ENCODE results near the gene SVOPL.

SVOPL gene

DNA sequence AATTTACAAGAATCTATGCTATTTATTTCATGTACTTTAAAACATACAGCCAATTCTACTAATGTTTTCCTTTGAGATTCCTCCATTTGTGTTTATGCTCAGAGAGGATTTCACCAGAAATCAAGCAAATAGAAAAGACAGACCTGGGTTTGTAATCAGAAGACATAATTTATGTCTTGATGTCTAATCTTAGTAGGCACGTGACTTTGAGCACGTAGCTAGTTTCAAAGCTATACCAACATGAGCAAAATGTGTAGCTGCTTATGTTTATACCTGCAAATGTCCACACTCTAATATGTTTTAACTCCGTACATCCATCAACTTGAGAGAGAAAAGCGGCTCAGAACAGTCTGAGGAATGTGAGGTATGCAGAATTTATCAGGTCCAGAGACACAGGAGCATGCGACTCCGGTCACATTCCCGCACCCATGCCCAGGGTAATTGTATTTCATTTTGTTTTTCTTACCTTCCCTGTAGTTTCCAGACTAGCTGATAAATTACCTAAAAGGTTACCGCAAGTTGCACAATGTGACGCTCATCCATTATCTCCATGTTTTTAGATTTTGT lies 40.0 kb downstream of the SVOPL start:
- no peak overlapping the region for H3K4me3 ChIP-seq (ENCODE audit: low read depth, low read length)
- TF ChIP-seq, protein P1, sequence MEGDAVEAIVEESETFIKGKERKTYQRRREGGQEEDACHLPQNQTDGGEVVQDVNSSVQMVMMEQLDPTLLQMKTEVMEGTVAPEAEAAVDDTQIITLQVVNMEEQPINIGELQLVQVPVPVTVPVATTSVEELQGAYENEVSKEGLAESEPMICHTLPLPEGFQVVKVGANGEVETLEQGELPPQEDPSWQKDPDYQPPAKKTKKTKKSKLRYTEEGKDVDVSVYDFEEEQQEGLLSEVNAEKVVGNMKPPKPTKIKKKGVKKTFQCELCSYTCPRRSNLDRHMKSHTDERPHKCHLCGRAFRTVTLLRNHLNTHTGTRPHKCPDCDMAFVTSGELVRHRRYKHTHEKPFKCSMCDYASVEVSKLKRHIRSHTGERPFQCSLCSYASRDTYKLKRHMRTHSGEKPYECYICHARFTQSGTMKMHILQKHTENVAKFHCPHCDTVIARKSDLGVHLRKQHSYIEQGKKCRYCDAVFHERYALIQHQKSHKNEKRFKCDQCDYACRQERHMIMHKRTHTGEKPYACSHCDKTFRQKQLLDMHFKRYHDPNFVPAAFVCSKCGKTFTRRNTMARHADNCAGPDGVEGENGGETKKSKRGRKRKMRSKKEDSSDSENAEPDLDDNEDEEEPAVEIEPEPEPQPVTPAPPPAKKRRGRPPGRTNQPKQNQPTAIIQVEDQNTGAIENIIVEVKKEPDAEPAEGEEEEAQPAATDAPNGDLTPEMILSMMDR (IDR thresholded peaks at IDR 0.05; ENCODE audit: low read depth, low read length) = no peak

DNA sequence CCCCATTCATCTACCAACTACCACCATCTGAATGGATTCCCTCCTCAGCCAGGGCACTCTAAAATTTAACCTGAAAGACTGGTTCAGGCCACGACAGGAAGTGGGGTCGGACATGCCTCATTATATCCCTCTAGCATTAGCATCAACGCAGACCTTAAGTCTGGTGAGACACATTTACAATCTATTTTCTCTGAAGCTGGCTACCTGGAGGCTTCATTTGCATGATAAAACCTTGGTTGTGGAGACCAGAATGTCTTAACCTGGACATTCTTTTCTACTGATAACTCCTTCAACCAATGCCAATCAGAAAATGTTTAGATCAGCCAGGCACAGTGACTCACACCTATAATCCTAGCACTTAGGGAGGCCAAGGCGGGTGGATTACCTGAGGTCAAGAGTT lies 42.3 kb downstream of the SVOPL start:
- TF ChIP-seq, protein P1 (IDR thresholded peaks at IDR 0.05; ENCODE audit: low read depth, low read length) = no peak
- H3K4me3 ChIP-seq (ENCODE audit: low read depth, low read length) = no peak overlapping the region

- H3K4me3 ChIP-seq (ENCODE audit: low read depth, low read length) = no peak overlapping the region
- TF ChIP-seq, protein P1 (IDR thresholded peaks at IDR 0.05; ENCODE audit: low read depth, low read length) = no peak
Measured at GRCh38 chr7:138657854-138658386, 43.2 kb downstream of the SVOPL start.

DNA sequence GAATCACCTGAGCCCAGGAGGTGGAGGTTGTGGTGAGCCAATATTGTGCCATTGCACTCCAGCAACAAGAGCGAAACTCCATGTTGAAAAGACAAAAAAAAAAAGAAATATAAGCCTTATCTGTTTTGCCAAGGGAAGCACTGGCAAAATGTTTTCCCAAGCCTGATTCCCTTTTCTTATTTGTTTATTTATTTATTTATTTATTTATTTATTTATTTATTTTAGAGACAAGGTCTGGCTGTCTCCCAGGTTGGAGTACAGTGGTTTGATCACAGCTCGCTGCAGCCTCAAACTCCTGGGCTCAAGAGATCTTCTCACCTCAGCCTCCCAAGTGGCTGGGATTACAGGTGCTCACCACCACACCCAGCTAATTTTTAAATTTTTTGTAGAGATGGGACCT lies 44.2 kb downstream of the SVOPL start:
- H3K4me3 ChIP-seq (ENCODE audit: low read depth, low read length) = no peak overlapping the region
- TF ChIP-seq, protein P1 (IDR thresholded peaks at IDR 0.05; ENCODE audit: low read depth, low read length) = no peak

- TF ChIP-seq, protein P1 (IDR thresholded peaks at IDR 0.05; ENCODE audit: low read depth, low read length) = no peak
- H3K4me3 ChIP-seq (ENCODE audit: low read depth, low read length) = no peak overlapping the region
Measured at GRCh38 chr7:138654616-138655015, 46.5 kb downstream of the SVOPL start.

GRCh38 chr7:138649506-138649905 lies 51.7 kb downstream of the SVOPL start:
- TF ChIP-seq, protein P1 (IDR thresholded peaks at IDR 0.05; ENCODE audit: low read depth, low read length) = no peak
- no peak overlapping the region for H3K4me3 ChIP-seq (ENCODE audit: low read depth, low read length)

- TF ChIP-seq, protein P1 (IDR thresholded peaks at IDR 0.05; ENCODE audit: low read depth, low read length) = no peak
Measured at GRCh38 chr7:138645284-138645683, 55.9 kb downstream of the SVOPL start.

More at GRCh38 chr7:138645284-138645683, 55.9 kb downstream of the SVOPL start:
- H3K4me3 ChIP-seq (ENCODE audit: low read depth, low read length) = no peak overlapping the region
